Cerebellar nuclear complex (tissue), 1 donor: ENCODE results near the gene DTYMK.

ENCODE experiments used
- DNase-seq, 2 experiments: peaks; one replicate each; lab custom pipeline; 2025; lab: John Stamatoyannopoulos, UW

Gene DTYMK

DNA sequence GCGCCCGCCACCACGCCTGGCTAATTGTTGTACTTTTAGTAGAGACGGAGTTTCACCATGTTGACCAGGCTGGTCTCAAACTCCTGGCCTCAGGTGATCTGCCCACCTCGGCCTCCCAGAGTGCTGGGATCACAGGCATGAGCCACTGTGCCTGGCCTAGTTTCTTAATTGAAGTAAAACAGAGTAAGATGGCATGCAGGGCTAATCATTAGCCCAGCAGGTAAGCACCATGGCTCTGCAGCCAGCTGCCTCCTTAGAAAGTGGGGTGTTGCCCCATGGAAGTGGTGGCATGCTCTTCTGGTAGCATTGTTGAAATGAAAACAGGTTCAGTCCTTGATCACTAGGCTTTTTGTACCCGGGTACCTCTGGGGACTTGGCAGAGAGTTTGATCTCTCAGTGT lies 36.7 kb downstream of the DTYMK start:
- no peak for DNase-seq

DNA sequence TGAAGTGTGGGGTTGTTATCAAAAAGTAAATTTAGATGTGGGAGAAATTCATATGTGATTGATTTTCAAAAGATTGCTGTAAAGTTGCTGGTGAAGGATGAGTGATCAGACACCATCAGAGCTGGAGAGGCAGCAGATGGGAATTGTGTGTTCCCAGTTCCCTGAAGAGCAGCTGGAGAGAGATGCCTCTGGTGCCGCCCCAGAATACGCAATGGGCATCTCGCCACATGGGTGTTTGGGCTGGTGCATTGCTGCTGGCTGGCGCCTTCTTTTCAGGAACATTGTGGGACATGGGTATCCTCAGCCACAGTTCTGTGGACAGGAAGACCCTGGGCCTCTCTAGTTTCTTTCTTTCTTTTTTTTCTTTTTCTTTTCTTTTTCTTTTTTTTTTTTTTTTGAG lies 37.2 kb downstream of the DTYMK start:
- no peak for DNase-seq

DNA sequence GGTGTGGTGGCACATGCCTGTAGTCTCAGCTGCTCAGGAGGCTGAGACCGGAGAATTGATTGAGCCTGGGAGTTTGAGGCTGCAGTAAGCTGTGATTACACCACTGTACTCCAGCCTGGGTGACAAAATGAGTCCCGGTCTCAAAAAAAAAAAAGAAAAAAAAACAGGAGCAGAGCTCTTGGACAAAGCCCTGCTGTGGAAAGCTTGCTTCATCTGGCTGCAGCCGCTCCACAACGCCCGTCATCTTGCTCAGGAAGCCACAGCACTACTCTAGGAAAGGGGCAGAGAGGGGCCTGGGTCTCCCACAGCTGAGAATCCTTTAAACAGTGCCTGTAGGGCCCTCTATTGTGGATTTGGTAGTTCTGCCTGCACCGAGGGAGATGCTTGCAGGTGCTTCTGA lies 38.2 kb downstream of the DTYMK start:
- no peak for DNase-seq

DNA sequence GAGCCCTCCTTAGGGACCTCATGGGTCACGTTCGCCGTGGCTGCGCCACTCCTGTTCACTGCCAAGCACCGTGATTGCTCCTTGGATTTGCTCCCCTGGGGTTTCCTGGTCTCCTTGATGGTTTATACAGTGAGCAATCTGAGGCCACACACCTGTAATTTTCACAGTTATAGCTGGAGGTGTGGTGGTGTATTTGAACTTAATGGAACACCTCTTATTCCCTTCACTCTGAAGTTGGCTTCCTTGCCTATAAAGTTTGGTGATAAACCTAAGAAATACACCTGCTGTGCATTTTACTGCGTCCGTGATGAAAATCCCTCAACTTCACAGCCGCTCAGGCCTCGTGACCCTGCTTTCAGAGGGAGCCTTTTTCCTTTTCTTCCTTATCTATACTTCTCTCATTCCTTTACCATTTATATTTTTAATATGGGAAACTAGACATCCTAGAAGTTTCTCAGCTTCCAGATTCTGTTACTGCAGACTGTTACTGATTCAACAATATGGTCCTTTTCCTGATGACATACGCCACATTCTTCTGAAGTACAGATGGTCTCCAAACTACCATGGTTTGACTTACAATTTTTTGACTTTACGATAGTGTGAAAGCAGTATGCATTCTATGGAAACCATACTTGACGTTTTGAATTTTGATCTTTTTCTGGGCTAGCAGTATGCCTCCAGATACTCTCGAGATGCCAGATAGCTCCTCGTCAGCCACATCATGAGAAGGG lies 40.5 kb downstream of the DTYMK start:
- DNase-seq = no peak

DNA sequence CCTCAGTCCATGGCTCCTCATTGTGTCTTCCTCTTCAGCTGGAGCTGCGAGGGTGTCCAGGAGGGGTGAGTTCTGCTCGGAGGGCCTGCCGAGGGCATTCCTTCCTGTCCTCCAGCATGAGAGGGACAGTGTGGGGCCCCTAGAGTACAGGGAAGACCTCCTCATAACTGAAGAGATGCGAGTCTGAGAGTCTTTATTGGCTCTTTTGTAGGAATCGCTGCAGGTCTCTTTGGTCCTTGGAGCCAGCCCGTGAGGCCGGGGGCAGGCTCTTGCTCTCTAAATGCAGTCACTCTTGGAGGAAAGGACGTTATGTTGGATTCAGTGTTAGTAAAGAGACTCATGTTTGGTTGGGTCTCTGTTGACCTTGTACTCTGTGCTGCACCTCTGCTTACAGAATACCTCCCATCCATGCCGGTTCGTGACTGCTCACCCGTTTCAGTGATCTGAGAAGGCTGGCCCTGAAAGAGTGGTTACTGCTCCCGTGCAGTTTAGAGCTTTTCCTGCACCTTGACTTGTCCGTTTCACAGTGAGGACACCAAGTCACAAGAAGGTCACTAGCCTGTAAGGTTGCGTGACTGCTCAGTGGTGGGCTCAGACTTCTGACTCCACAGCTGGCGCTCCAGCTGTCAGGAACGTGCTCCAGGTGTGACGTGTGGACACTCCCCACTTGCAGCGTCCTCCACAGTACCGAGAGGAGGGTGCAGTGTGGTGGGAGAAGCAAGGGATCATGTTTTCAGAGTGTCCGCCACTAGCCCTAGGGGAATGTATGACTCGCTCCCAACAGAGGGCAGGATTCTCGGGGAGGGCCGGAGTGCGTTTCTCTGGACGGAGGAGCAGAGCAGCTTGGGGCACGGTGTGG lies 41.3 kb downstream of the DTYMK start:
- DNase-seq = no peak

DNA sequence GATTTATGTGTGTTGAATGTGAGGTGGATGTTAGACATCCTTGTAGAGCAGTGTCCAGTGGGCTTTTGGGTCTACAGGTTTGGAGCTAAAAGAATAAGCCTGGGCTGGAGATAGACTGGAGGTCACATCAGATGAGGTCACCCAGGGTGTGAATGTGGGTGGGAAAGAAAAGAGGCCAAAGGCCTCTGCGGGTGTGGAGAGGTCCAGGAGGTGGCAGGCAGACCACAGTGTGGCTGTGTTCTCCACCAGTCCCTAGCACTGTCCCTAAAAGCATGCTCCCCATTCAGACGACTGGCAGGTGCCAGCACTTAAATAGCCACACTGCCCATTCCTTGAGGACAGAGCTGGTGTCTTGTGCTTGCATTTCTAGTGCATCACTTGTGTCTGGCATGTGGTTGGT lies 45.0 kb downstream of the DTYMK start:
- DNase-seq = no peak

DNA sequence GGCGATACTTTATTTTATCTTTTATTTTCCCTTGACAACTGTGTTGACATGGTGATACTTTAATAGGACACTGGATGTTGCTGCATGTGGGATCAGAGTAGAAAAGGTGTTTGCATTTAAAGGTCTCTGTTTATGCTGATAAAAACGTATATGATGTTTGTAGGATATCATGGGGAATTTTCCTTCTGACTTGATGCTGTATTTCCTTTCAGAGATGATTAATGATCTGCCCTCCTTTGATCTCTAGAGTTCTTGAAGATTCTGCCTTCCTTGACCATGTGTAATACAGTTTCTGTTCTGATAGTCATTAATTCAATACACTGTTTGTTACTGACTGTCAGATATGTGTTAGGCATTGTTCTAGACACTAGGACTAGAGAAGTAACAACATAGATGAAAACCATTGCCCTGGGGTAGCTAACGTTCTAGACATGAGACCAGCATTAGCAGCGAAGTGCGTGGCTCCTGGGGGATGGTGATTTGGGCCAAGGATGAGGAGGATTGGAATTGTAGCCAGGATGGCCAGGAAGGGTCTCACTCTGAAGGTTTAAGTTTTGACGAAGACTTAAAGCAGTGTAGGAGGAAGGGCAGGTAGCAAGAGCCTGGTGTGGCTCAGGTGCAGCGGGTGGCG lies 46.3 kb downstream of the DTYMK start:
- DNase-seq = no peak

DNA sequence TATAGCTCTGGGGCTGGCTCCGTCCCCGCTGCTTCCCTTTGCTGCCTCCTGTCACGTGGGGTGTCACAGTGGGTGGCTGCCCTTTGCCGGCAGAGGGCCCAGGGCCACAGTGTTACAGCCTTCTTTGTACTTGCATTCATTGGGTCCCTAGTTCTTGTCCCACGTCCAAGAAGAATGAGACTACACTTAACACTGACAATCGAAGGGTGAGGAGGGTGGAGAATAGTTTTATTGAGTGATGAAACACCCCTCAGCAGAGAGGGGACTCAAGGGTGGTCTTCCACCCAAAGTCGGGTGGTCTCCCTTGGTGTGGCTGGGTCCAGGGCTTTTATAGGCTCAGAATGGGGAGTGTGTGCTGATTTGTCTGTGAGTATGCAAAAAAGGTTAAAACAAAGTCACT lies 47.2 kb downstream of the DTYMK start:
- DNase-seq = no peak

DNA sequence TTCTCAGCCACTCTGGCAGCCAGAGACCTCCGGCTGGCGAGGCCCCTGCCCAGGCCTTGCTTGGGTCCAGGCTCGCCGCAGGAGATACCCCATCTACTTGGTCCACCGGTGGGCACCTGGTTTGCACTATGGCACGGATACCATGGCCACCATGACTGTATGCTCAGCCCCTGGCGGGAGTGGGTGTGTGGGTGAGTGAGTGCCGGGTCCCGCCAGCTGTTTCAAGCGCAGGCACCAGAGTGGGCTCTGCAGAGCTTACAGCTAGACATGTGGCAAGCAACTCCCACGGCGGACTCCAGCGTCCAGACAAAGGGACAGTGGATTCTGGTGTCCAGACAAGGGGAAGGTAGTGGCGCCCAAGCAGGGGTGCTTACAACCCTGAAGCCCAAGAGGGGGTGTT lies 47.7 kb downstream of the DTYMK start:
- no peak for DNase-seq

DNA sequence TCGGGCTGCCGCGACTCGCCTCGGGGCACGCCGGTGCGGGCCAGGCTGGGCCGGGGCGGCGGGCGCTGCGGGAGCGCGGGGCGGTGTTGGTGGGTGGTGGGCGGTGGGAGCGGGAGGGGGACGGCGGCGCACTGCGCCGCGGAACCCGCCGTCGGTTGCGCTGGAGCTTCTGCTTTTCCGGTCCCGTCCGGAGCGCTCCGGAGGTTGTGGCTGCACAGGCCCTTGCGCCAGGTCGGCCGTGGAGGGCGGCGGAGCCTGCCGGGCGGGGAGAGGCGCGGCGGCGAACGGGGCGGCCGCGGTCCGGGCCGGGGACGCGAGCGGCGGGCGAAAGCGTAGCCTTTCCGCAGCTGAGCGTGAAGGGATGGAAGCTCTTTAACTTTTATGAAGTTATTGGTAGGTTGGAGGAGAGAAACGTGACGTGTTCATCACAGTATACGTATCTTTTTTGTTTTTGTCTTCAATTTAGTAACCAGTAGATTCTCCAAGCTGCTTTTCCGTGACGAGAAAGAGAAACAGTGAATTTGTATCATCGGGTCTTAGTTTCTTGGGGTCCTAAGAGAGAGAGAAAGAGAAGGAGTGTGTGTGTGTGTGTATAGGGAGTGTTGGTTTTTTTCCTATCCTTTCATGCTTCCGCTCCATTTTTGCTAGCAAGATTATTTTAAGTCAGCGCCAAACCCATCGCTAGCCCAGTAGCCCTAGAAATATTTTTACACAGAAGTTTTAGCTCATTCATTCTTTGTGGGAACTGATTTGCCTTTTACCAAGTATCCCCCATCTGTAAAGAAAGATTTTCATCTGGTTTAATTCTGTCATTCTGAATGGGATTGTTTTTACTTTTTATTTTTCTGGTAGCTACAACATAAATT lies 48.6 kb downstream of the DTYMK start:
- no peak for DNase-seq

DNA sequence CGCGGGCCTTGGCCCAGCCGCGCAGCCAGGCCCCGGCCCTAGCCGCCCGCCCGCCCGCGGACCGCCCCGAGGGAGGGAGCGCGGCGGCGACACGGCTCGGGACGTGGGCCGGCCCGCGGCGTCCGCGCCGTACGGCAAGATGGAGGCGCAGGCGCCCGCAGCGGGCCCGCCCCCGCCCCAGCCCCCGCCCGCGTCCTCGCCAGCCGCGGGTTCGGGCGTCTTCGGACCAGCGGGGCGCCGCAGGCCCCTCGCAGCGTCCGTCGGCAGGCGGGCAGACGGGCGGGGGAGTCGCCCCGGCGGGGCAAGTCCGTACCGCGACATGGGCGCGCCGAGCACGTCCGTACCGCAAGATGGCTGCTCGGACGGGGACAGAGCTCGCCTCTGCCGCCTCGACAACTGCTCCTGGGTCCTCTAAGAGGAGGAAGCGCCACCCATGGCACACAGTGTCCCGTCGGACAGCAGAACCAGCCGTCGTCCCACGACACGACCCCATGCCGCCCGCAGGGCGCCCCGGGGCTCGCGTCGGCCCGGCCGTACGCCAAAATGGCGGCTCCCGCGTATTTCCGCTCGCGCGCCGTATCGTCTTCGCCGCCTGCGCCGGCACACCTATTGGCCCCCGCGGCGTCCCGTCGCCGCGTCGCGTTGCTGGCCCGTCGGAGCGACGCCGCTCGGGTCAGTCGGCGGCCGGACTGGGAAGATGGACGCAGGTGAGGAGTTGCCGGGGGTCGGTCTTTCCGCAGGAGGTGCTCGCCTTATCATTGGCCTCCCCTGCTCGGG lies 49.4 kb downstream of the DTYMK start, which contains the start of the genes ATG4B and THAP4:
TSS of gene ATG4B (plus strand) at position 676 of the 777 bp plus-strand sequence. CDS start at position 698, 22 bp downstream.
TSS of gene THAP4 (minus strand) at position 141 of the 777 bp plus-strand sequence. CDS start 141 bp downstream, outside the sequence.
- peak in 1 of 2 experiments; percentile 9 for DNase-seq

DNA sequence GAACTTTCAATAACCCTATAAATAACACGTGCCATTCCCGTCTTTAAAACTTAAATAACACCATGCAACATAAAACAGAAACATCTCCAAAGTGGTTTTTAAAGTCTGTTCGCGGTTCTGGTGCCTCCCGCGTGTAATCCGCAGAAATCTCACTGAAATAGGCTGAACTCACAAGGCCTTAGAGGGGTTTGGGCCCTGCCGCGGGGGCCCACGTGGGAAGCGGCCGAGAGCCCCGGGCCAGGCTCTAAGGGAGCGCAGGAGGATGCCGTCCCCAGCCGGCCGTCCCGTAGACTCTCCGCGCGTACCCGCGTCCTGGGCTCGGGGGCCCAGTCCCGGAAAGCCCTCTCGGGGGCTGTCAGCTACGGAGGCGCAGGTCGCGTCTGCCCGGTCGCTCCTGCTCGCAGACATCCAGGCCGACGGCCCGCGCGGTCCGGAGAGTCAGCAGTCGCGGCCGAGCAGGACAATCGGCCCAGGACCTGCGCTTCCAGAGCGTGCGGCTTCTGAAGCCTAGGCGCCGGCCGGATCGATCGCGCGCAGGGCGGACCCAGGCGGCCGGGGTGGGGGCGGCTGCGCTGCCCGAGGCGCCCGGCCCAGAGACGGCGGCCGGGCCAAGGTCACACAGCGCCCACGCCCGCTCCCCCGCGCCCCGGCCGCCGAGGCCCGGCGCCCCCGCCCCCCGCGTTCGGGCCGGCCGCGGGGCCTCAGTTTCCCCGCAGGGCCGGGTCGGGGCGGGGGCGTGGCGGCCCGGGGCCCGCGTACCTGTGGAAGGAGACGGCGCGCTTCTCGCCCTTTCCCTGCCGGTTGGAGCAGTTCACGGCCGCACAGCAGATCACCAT lies 50.2 kb downstream of the DTYMK start:
- no peak for DNase-seq

DNA sequence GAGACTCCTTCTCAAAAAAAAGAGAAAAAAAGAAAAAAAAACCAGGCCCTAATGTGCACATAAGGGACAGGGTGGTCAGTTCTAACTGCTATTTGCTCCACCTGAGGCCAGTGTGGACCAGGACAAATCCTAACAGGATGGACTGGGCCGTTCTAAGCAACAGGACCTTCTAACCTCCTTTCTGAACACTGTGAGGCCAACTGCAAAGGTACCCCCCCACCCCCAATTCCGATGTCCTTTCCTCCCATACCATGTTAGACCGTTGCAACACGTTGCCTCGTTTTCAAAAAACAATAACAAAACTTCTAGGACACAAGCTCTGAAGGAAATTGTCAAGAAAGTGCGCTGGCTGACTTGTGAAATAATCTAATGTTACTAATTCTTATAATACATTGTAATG lies 50.9 kb downstream of the DTYMK start:
- DNase-seq = no peak

DNA sequence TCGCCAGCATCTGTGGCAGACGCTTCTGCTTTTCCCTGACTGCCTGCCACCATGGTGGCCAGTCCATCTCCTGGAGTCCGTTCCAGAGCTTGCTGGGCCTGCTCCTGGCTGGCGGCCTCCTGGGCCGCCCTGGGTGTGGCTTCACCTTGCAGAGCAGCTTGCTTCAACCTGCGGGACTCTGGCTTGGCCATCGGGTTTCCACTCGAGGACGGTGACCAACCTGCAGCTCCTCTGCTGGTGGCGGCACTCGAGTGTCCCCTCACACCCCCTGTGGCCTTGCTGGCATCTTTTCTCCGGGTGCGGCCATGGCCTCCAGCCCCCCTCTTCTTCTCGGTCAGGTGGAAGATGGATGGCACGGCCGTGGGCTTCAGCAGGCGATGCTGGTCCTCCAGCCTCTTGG lies 53.1 kb downstream of the DTYMK start:
- no peak for DNase-seq

DNA sequence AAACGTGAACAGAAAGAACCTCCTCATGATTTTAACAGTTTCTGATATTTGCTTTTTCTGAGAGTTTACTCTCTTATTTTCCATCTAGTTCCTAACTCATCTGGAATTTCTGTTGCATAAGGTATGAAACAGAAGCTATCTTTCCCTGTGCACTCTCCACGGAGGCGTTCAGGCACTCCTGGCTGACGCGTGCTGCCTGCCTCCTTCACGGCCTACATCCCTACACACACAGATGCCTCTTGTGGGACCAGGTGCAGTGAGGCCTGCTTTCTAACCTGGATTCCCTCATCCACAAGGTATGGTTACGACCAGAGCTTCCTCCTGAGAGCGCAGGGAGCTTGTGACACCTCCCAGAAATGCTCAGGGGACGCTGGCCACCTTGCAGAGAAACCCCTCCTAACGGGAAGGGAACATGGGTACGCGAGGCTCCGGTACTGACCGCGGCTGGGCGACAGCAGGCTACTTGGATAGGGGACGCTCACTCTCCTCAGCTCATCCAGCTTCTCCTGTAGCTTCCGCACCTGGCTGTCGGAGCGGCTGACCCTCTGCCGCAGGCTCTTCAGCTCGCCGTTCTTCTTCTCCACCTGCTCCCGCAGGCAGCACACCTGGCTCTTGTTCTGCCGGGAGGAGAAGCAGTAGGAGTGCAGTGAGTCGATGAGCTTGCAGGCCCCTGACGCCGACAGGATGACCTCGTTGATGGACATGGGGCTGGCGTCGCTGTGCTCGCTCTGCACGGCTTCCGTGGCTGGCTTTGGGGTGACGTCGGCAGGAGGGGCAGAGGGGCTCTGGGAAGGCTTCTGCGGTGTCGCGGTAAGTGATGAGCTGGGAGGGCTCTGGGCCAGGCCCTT lies 53.9 kb downstream of the DTYMK start:
- DNase-seq = no peak

DNA sequence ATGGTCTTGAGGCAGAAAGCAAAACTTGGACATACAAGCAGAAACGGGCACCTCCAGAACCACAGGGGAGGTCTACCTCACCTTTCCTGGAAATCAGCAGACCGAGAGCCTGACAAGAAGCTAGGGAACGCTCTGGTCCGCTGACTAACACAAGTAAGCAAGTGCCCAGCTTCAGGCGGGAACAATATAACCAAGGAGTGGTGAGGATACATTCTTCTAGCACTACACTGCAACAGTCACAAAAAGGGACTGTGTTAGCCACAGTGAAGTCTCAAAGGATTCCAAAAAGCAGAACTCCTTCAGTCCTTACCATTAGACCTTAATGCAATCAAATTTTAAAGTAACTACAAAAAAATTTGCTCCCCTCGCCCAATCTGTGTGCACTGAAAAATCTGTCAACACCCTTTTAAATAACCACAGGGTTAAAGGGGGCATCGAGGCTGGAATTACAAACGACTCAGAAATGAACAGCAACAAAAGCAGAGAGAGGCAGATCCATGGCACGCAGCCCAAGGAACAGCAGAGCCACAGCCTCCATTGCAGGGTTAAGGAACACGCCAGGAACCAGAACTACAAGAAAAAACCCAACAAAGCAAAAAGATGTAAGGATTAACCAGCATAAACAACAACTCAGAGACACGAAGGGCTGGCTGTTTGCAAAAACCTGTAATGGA lies 56.7 kb downstream of the DTYMK start:
- DNase-seq = no peak

DNA sequence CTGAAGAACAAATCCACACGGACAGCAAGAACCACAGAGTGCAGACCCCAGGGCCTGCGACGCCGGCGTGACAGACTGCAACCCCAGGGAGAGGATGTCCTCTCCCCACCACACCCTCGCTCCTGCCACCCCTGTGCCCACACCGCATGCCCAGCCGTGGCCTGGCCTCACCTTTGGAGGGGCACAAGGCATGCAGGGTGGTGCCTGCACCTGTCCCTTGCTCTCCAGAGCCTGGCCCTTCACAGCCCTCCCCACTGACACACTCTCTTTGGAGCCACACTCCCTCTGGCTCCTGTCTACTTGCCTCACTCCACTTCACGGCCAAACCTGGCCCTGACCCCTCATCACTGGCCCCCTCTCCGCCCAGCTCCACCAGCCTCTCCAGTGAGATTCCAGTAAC lies 58.9 kb downstream of the DTYMK start:
- DNase-seq = no peak
